Ascending aorta (tissue), 2 donors: Measurements from ENCODE around the gene STOX2. TPM values are rescaled to one million over a fixed set of nuclear protein-coding genes. Genes with fewer than 3 reads are reported as not detected.
"Not testable (repeated sequence)": the region's sequence is repeated elsewhere in the genome, so short reads cannot be mapped to it uniquely, and the experiment has no call there.

ENCODE experiments used
- DNase-seq, 2 donors: peaks; one replicate each; pipeline ENCODE4 v3.0.0-alpha.2; 2019; ENCODE audit warnings: low spot score in 2 of 2
- H3K27ac ChIP-seq, 2 donors: fragments of 200-600 bp; sonication (generic); one replicate each; pipeline ENCODE4 v1.5.1; 2016 to 2017; ENCODE audit warnings: mild to moderate bottlenecking in 1 of 2
- H3K27me3 ChIP-seq: fragments of 200-600 bp; sonication (generic); one replicate; pipeline ENCODE4 v1.5.1; 2017
- H3K36me3 ChIP-seq, 2 donors: fragments of 200-600 bp; sonication (generic); one replicate each; pipeline ENCODE4 v1.5.1; 2016
- H3K4me1 ChIP-seq, 2 donors: fragments of 200-600 bp; sonication (generic); one replicate each; pipeline ENCODE4 v1.5.1; 2016 to 2017; ENCODE audit warnings: mild to moderate bottlenecking in 1 of 2
- H3K4me3 ChIP-seq, 2 donors: fragments of 200-600 bp; sonication (generic); one replicate each; pipeline ENCODE4 v1.5.1; 2016 to 2017; ENCODE audit warnings: mild to moderate bottlenecking in 1 of 2
- H3K9me3 ChIP-seq, 2 donors: fragments of 200-600 bp; sonication (generic); one replicate each; pipeline ENCODE4 v1.5.1; 2016
- intact Hi-C: fragments of 100-400 bp; cut with DNase I; formaldehyde crosslinking; loops from one replicate; pipeline ENCODE4 v1.15.1; 2023
- total RNA-seq: library from RNA; depleted of rRNA; stranded (reverse); fragments of >200 nt; gene quantifications from one replicate; pipeline ENCODE4 v1.1.0, GENCODE V29; 2016
- TF ChIP-seq, protein P1 (sequence below), 3 experiments: fragments of 200-600 bp in 2 of 3; fragments of 450-650 bp in 1 of 3; sonication (generic) in 2 of 3; IDR thresholded peaks; one replicate each; pipeline ENCODE4 v1.5.1; 2016 to 2019; ENCODE audit warnings: antibody characterized with exemption in 3 of 3, mild to moderate bottlenecking in 1 of 3, moderate library complexity in 1 of 3

STOX2 gene
- total RNA-seq, 1 donor from 2014 or later, result 41.7 TPM

DNA sequence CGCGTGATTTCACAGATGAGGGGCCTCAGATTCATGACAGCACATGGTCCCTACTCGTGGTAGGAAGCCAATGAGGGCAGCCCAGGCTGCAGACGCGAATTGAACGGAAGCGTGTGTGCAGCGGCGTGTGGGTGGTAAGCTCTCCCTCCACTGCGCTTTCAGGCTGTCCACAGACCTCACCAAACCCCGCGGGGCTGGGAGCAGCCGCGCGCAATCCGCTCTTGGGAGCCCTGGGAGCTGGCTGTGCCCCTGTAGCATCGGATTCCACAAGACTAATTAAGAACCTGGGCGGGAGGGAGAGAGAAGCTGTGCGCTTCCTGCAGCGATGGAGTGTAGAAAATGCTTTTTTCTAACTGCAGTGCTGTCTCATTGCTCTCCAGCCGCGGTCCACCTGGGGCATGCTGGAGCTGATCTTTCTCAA lies 134.9 kb downstream of the STOX2 start:
- no peak overlapping the region for H3K27ac ChIP-seq
- no peak for DNase-seq
- intact Hi-C loops, result no loop called here
- no peaks in the 10 kb centered on the region for H3K4me1 ChIP-seq
- no peak overlapping the region for H3K4me3 ChIP-seq
- no peaks in the 10 kb centered on the region for H3K36me3 ChIP-seq
- no peaks in the 10 kb centered on the region for H3K27me3 ChIP-seq
- TF ChIP-seq, protein P1, sequence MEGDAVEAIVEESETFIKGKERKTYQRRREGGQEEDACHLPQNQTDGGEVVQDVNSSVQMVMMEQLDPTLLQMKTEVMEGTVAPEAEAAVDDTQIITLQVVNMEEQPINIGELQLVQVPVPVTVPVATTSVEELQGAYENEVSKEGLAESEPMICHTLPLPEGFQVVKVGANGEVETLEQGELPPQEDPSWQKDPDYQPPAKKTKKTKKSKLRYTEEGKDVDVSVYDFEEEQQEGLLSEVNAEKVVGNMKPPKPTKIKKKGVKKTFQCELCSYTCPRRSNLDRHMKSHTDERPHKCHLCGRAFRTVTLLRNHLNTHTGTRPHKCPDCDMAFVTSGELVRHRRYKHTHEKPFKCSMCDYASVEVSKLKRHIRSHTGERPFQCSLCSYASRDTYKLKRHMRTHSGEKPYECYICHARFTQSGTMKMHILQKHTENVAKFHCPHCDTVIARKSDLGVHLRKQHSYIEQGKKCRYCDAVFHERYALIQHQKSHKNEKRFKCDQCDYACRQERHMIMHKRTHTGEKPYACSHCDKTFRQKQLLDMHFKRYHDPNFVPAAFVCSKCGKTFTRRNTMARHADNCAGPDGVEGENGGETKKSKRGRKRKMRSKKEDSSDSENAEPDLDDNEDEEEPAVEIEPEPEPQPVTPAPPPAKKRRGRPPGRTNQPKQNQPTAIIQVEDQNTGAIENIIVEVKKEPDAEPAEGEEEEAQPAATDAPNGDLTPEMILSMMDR (IDR thresholded peaks at IDR 0.05), result no peak
- H3K9me3 ChIP-seq, result peaks cover 0 to 2% of the 10 kb centered on the region in 2 donors

DNA sequence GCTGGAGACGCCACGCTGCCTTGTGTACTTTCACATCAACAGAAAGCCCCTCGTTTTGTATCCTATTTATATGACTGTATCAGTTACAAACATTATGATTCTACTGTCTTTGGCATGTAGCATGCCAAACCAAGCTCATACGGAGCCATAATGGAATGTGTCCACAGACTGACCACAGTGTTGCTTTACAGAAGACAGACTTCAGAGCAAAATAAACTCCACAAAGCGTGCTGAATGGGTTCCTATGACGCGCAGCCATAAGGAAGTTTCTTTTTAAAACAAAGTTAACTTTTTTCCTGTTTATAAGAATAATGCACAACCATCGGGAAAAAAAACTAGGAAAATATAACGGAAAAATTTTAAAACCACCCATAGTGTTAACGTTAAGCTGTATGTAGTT lies 136.0 kb downstream of the STOX2 start:
- no peaks in the 10 kb centered on the region for H3K27me3 ChIP-seq
- no peak overlapping the region for H3K27ac ChIP-seq
- no peaks in the 10 kb centered on the region for H3K4me1 ChIP-seq
- peaks cover 3 to 12% of the 10 kb centered on the region in 2 donors for H3K9me3 ChIP-seq
- H3K36me3 ChIP-seq, result no peaks in the 10 kb centered on the region
- intact Hi-C loops, result no loop called here
- H3K4me3 ChIP-seq, result no peak overlapping the region
- no peak for DNase-seq
- TF ChIP-seq, protein P1 (IDR thresholded peaks at IDR 0.05), result no peak

DNA sequence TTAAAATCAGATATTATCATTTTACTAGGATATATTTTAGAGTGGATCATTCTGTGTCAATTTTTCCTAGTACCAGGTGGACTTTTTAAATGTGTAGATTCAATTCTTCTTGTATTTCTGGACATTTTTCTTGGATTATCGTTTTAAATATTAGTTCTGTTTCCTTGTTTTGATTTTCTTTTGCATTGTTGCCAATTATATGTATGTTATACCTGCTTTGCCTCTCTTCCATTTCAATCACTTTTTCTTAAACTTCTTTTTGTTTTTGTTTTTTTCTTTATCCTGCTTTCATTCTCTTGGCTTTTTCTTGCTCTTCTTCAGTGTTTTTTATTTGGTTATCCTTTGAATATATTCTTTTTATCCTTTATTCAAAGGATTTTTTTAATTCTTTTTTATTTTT lies 141.0 kb downstream of the STOX2 start:
- peaks cover 5 to 29% of the 10 kb centered on the region in 2 donors for H3K9me3 ChIP-seq
- H3K36me3 ChIP-seq, result no peaks in the 10 kb centered on the region
- no peak overlapping the region for H3K27ac ChIP-seq
- no peak for DNase-seq
- TF ChIP-seq, protein P1 (IDR thresholded peaks at IDR 0.05), result no peak
- intact Hi-C loops, result no loop called here
- no peaks in the 10 kb centered on the region for H3K27me3 ChIP-seq
- H3K4me1 ChIP-seq, result no peaks in the 10 kb centered on the region
- no peak overlapping the region for H3K4me3 ChIP-seq

DNA sequence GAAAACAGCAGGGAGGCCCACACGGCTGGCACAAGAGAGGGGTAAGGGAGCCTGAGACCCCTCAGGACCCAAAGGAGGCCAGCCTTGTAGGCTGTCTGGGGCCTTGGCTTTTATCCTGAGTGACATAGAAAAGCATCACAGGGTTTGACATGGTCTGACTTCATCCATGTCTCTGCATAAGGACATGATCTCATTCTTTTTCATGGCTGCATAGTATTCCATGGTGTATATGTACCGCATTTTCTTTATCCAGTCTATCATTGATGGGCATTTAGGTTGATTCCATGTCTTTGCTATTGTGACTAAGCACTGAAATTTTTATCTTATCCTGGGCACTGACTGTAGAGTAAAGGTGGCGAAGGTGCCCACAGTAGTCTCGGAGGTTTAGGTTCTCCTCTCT lies 146.2 kb downstream of the STOX2 start:
- DNase-seq, H3K4me1 ChIP-seq, H3K4me3 ChIP-seq, H3K27ac ChIP-seq, H3K36me3 ChIP-seq, H3K27me3 ChIP-seq, intact Hi-C loops: not testable (repeated sequence)
- peaks cover under 1 to 16% of the 10 kb centered on the region in 2 donors for H3K9me3 ChIP-seq

DNA sequence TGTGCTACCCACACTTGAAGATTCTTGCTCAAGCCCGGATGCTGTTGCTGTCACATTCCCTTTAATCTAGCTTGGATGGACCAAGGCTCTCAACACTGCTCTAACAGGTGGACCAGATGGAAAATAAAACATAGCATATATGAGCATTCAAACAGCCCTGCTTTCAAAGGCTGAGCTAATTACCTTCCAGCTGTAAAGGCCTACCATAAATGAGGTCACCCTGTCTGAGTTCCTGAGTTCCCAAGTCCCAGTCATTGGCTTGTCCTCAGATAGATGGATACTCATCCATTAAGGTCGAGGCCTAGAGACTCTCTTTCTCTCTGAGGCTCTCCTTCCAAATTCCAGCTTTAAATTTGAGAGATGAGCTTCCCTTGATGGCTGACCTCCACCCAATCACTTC lies 147.5 kb downstream of the STOX2 start:
- Histone ChIP-seq H3K9me3 (peaks cover 0 to 2% of the 10 kb centered on the region in 2 donors), H3K36me3 (no peaks in the 10 kb centered on the region), H3K27me3 (no peaks in the 10 kb centered on the region), H3K27ac (no peak overlapping the region), H3K4me3 (no peak overlapping the region), H3K4me1 (no peaks in the 10 kb centered on the region)
- DNase-seq, result no peak
- intact Hi-C loops, result no loop called here
- TF ChIP-seq, protein P1 (IDR thresholded peaks at IDR 0.05), result no peak

DNA sequence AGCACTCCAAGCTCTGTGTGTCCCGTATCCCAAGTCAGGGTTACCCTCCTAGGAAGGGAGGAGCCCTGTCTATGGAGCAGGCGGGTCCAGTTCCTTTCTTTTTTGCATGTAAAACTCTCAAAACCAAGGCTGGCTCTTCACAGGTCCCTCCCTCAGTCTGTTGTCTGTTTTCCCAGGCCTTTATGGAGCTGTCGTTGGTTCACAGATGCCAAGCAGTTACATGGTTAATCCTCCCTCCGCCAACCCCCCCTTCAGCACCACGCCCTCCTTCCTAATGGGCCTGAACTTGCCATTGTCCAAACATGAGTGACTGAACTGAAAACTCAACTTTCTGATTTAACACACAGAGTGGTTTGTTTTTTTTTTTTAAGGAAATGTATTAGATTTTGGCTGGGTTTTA lies 148.3 kb downstream of the STOX2 start:
- Histone ChIP-seq H3K9me3 (no peaks in the 10 kb centered on the region), H3K27me3 (no peaks in the 10 kb centered on the region), H3K4me1 (no peaks in the 10 kb centered on the region), H3K36me3 (no peaks in the 10 kb centered on the region), H3K27ac (no peak overlapping the region), H3K4me3 (no peak overlapping the region)
- intact Hi-C loops, result no loop called here
- DNase-seq, result no peak
- TF ChIP-seq, protein P1 (IDR thresholded peaks at IDR 0.05), result no peak
